ENCODE data around the gene ZNRF3.

GRCh38 chr22:28997342-28997741 lies 114.0 kb downstream of the ZNRF3 start:
- TF ChIP-seq CTCF (IDR thresholded peaks at IDR 0.05; ENCODE audit: insufficient read depth, low read depth, low read length) (no peak), EZH2 (IDR thresholded peaks at IDR 0.05; ENCODE audit: insufficient read depth, low read length) (no peak)
